Stimulated activated CD8-positive, alpha-beta memory T cell treated with anti-CD3 and anti-CD28 coated beads, Interleukin-7, amount 100 ng/mL, for 1 hour (primary cell): Measurements from ENCODE around the gene FCN1.

Source experiments
- DNase-seq, 2 donors: peaks; one replicate each; pipeline ENCODE4 v3.0.0-alpha.2; 2020; ENCODE audit warnings: low read depth in 2 of 2

The FCN1 gene

DNA sequence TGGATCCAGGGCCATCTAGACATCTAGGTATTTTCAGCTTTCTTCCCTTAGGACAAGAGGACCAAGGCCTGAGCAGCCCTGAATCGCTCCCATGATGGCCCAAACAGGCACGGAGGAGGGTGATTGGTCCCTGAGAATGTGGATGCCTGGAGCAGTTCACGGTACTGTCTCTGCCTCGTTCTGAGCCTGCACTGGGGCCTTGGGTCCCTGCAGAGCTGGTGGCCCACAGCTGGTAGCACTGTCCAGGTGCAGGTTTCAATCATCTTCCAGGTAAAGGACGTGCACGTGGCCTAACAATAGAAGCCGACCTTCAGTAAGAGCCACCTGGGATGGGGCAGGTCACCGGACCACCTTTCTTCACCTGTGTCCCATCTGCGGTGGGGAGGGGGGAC, 19.4 kb upstream of the FCN1 start:
- no peak for DNase-seq

DNA sequence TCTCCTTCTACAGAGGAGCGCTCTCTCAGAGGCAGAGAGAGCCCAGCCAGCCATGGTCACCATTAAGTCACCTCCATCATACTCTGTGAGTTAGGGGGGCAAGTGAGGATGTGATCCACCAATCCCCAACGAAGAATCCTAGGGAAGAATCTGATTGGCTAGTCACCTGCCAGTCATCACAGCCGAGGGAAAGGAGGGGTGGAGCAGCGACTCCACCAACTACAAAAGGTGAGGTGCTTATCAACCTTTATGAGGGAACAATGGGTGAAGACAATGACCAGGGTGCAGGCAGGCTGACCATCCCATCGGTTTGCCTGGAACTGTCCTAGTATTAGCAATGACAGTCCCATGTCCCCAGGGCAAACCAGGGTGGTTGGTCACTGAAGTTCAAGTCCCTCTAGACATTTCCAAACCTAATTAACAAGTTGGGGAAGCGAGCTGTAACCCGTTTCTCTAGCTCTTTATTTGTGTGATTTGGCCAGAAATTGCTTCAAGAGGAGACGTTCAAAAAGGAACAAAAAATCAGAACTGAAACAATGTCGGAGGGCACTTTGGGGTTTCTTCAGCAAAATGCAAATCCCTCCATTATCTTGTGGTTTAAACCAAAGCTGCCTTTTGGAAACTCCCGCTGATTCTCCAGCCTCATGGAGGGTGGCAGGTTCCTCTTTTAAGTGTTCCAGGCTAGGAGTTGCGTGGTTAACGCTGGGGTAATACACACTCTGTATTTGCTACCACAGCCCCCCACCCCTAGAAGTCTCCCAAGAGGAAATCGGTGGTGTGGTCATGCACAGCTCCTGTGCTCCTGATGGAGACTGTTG, 18.8 kb upstream of the FCN1 start:
- no peak for DNase-seq

DNA sequence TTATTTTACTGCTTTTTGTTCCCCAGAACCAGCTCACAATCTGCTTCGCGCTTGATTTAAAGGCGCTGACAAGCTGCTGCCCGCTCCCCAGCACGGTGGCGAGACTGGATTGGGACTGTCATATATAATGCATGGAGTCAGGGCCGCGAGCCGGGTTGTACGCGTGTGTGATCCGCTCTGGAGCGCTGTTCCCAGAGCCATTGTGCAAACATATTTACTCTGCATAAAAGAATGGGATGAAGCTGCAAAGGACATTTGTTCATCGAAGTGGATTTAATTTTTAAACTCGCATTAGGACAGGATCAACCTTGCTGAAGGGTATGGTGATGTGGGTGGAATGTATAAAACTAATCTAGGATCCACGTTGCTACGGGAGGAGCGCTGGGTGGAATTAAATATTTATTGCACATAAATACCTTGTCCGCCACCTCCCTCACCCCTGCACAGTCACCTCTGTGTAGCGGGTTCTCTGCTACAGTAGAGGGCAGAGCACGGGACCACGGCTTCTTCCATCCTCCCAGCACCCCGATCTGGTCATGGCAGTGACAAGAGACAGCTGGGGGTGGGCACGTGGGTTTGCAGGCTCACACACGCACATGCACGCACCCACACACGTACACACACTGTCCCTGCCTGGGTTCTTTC, 18.1 kb upstream of the FCN1 start:
- no peak for DNase-seq

DNA sequence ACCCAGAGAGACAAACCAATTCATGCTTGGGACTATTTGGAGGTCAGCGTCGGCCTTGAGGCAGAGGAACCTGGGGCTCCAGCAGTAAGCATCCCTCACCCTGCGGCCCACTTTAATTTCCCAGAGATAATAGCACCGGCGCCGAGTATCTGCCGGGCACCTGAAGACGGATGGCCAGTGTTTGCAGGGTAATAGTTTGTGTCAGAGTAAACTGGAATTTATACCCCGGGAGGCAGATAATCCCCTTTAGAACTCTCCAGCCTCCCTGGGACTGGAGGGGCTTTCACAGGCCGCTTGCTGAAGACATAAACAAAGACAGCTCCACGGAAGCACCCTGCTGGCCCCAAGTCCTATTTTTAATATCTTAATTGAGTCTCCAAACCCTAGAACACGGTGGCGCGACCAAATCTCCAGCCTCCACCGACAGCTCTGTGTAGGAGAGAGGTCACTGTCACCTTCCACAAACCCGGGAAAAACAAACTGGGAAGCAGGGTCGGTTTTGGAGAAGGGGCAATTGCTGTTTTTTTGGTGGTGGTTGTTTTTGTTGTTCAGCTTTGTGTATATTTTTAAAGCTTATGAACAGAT, 17.4 kb upstream of the FCN1 start:
- no peak for DNase-seq

DNA sequence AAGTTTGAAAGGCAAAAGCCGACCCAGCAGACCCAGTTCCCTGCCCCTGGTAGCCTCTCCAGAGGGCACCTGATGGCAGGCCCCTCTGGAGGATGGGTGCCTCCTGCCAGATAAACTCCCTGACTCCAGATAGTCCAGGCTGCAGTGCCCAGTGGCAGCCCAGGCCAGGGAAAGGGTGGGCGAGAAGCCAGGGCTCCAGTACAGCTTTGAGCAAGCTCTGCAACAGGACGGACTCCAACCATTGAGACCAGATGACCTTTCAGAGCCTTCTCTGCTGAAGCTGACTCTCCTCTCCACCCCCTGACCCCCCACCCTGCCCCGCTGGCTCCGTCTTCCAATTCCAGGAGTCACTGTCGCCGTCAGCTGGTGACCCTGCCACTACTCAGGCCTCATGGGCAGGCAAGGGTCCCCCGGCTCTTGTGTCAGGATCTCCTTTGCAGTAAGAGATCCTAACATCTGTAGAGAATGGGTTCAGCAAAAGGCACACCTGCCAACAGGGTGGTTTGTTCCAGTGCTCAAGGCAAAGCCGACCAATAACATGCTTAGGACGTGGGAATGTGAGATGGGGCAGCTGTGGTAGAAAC, 15.5 kb upstream of the FCN1 start:
- DNase-seq = no peak

DNA sequence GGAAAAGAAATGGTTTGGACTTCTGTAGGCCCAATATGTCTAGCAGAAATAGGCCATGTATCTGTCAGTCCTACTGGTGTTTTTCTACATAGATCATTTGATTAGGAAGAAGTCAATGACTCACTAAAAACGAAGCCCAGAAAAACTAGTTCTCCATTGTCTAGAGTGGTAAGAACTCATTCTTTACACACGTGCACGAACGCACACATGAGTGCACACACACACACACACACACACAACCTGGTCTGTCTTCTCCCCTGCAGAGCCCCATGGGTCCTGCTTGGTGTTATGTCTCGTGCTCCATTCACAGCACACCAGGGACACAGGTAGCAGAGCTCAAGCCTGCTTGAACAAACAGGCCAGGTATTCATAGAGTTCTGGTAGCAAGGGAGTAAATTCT, 14.9 kb upstream of the FCN1 start:
- DNase-seq = no peak

DNA sequence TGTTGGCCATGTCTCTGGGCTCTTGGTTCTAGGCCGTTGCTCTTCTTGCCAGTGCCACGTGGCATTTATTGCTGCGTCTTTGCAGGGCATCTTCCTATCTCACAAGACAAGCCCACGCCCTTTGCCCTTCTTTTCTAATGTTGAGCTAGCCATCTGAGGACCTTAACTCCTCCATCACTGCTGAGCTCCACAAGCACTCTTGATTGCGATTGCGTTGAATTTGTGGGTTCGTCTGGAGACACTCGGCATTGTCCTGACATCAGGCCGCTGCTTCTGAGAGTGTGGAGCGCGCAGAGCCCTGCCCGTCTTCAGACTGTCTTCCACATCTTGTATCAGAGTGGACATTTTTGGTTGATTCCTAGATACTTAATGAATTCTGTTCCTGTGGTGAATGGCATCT, 14.5 kb upstream of the FCN1 start:
- no peak for DNase-seq

DNA sequence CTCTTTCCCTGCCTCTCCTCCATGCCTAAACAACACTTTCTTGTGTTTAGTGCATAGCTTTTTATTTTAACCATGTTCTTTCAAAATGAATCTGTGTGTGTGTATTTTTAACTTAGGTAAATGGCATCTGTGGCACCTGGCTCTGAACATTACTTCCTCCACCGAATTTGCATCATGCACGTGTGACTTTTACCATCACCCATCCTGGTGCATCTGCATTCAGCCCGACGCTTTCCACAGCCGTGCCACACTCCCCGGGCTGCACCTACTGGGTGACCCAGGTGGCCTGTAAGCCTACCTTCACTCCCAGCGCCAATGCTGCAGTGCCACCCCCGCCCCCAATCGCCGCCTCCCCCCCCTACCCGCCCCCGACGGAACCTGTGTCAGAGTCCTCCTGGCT, 12.7 kb upstream of the FCN1 start:
- no peak for DNase-seq

DNA sequence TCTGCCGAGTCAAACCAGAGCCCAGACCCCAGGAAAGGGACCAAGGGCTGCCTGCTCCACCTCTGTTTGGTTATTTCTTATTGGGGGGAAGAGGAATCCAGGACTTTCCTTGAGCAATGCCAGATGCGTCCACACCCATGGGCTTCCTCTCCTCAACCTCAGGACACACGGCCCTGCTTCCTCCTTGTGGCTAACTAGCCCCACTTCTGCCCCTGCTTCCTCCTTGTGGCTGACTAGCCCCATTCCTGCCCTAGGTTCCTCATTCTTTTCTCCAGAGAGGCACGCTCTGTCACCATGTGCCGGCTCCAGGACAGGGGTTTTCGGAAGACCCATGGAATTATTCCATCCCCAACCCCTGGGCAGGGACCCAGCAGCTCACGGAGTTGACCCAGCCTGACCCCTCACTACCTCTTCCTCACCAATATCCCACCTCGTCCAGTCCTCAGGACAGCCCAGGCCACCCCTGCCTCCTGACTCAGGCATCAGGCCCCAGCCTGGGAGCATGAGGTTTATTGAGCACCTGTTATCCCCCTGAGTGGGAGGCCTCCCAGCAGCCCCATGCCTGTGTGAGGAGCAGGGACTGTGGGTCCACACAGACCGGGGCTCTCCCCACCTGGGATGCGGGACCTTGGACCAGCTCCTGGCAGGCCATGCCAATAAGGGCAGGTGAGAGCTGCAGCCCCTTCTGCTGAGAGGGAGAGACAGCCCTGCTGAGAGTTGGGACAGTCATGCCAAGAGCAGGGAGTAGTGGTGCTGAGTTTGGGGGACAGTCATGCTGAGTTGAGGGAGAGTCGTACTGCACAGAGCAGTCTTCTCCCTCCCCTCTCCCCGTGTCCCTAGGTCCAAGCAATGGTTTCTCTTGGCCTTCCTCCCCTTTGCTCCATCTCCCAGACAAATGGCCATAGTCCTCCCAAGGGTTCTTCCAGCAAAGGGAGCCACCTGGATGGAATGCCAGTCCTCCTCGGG, 11.8 kb upstream of the FCN1 start:
- DNase-seq = no peak

DNA sequence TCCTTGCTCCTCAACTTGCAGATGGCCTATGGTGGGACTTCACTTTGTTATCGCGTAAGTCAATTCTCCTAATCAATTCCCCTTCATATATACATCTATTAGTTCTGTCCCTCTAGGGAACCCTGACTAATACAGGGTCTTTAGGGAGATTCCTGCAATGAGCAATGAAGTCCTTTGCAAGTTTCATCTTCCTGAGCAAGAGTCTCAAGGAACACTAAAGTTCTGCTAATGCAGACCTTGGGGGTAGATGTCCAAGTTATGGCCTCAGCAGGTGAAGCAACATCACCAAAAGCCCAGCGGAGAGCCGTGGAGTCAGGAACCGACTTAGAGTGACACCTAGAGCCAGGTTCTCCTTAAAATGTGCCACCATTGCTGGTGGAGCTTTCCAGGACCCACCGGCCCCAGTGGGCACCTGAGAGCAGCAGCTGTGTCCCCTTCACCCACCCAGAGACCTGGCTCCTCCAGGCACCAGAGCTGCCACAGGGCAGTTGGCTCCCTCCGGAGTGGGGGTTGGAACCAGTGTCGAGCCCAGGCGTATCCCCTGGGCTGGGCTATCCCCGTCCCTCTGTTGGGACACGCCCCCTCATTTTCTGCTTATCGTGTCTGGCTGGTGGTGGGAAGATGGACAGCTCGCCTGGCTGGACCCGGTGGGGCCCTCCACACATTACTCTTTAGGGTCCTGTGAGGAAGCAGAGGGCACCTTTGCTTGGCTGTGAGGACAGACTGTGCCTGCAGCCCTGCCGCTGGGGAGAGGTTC, 10.9 kb upstream of the FCN1 start:
- no peak for DNase-seq

DNA sequence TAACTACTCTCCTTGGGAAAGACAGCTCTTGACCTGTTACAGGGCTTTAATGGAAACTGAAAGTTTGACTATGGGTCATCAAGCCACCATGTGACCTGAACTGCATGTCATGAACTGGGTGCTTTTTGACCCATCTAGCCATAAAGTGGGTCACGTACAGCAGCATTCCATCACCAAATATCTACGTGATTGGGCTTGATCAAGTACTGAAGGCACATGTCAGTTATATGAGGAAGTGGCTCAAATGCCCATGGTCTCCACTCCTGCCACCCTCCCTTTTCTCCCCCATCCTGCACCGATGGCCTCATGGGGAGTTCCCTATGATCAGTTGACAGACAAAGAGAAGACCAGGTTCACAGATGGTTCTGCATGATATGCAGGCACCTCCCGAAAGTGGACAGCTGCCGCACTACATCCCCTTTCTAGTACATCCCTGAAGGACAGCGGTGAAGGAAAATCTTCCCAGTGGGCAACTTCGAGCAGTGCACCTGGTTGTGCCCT, 7.3 kb upstream of the FCN1 start:
- no peak for DNase-seq

DNA sequence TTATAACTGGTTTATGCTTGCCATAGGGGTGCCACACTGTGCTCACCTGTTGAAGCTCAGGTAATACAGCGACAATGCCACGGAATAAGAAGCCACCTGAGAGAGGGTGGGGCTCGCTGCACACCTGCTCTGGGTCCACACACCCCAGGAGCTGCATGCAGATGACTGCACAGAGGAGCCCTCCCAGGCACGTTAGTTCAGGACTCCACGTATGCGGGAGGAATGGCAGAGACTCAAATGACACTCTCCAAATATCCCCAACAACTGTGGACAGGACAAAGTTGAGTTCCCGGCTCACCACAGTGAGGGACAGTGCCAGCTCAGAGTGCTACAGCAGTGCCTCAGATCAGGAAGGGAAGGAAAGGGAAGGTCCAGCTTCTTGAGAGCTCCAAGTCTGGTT, 5.8 kb upstream of the FCN1 start:
- DNase-seq = no peak

DNA sequence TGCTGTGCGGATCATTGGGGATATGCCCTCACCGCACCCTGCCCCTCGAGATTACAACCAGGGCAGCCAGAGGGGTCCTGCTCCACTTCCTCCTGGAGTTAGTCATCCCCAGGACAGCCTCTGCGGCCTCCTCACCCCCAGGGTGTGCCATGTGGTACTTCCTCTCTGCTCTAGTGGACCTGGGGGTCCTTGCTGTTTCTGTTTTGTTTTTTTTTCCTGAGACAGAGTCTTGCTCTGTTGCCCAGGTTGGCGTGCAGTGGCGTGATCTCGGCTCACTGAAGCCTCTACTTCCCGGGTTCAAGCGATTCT, 5.2 kb upstream of the FCN1 start:
- DNase-seq = no peak

DNA sequence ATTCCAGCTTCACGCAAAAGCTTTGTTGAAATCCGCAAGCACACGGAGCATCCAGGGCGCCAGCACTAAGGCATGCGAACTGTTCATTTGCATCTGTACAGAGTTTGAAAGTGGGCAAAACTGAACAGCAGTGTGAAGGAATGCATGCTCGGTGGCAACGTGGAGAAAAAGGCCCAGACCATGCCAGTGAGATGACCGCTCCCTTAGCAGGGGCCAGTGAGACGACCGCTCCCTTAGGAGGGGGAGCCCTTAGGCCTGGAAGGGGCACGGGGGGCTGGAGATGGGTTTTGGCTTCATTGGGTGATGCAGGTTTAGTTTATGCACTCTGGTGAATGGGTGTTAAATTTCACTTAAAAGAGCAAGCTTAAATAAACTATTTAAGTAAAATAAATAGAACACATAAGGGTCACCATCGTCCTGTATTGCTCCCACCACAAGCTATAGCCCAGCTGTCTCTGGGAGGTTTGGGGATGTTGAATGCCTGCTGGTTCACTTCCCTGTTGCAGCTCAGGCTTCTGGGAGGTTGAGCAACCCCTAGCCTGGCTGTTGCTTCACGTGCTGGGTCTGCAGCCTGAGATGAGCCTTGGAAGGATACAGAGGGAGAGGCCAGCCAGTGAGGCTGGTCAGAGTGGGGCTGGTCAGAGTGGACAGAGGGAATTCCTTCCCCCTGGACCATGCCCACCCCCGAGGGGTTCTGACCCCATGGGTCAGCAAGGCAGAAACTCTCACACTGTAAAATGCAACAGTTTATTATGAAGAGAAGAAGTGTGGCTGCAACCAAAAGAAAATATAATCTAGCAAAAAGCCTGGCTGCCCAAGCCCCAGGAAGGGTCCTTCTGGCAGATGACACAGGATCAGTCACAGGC, 4.6 kb upstream of the FCN1 start:
- no peak for DNase-seq

DNA sequence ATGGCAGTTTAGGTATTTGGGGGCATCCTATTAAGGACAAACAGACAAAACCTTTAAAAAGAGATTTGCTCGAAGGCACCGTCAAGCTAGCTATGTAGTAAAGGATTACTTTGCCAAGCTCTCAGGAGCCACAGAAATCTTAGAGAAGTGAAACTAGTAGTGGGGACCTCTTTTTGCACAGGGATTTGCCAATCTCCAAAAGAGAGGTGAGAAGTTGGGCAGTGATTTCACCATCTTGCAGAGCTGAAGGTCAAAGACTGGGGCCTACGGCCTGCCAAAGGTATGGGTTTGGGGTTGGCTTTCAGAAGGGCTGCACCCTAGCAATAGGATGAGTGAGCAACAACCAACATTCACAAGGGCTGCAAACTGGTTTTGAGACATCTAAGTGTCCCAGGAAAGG, 1.6 kb upstream of the FCN1 start:
- no peak for DNase-seq

DNA sequence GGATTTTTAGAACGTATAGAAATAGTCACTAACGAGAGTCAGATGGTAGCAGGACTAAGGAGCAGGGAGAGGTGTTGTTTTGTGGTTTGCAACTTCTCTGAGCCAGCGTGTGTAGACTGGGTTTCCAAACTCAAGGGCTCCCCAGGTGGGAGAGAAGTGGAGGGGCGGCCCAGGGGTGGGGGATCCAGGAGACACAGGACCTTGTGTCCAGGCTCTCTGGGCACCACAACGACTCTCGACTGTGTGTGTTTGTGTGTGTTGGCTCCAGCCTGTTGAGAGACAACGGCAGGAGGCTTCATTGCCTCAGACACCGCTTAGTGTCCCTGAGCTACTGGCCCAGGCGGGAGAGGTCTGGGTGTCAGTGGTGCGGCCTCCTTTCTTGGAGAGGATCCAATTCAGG, 934 bp upstream of the FCN1 start:
- no peak for DNase-seq

DNA sequence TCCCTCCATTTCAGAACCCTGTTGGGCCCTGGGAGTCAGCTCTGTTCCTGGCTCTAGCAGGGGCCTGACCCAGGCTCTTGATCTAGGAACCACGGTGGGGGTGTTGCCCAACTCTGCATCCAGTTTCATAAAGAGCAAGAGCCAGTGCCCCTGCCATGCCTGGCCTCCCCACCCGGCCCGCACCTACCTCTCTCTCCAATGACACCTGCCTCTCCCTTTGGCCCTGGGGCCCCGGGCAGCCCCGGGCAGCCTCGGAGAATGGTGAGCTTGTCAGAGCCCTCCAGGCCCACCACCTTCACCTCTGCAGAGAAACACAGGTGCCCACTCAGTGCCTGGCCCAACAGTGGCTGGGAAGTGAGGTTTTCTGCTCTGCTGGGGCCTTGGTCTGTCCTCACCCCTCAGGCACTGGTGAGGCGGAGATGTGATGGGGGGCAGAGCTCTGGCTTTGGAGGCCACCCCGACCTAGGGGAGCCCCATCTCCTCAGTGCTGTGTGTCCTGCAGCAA, 1.5 kb downstream of the FCN1 start:
- DNase-seq = no peak

DNA sequence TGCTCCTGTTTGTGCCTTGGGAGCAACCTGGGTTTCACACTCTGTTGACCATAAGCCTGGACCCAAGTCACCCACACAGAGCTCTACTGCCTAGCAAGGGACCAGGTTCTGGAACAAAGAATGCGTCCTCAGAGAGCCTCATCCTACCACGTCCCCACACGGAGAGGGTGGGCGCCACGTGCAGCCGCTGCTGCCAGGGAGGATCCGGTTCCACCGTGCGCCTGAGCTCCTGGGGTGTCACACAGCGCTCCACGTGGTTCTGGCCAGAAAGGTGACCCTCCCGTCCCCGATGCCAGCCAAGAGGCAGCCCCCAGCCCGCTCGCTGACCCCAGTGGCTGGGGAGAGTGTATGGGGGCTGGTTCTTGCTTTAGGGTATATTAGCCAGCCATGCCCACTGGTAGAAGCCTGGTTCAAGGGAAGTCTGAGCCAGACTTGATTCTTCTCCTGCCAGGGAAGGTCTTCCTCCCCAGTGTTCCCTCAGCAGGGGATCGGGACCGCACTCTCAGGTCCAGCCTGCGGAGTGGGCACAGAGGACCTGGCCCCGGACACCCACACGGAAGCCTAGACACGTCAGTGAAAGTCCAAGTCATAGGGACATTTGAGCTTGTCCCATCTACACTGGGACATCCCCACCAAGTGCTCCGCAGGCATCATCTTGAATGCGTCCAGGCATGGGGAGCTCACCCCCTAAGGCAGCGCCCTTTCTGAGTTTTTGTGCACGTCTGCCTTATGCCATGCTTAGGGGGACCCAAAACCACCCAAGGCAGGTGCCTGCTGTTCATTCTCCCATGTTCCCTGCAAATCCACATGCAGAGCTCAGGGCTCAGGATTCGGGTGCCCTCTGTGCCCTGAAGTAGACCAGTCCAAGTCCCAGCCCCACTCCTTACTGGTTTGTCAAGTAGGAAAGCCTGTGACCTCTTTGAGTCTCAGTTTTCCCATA, 2.4 kb downstream of the FCN1 start:
- no peak for DNase-seq

DNA sequence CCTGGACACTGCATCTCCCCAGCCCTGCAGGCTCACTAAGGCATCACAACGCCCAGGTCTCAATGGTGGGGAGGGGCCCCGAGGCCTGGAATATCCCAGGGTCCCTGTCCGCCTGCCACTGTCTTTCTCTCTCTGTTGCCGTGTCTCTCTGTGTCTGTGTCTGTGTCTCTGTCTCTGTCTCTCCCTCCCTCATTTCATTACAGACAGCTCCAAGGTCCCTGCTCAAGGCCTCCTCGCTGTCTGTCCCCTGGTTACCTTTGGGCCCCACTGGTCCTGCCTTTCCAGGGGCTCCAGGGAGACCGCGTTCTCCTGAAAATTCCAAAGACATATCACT, 3.2 kb downstream of the FCN1 start:
- DNase-seq = no peak
